GM19238 (cell line): ENCODE measurements around the gene FAAP20.
"Not testable (repeated sequence)": the region's sequence is repeated elsewhere in the genome, so short reads cannot be mapped to it uniquely, and the experiment has no call there.

Experiments
- DNase-seq: peaks from one replicate; pipeline ENCODE4 v3.0.0; 2011; ENCODE audit warnings: low spot score; ENCODE audit not compliant: insufficient read length

Gene FAAP20

DNA sequence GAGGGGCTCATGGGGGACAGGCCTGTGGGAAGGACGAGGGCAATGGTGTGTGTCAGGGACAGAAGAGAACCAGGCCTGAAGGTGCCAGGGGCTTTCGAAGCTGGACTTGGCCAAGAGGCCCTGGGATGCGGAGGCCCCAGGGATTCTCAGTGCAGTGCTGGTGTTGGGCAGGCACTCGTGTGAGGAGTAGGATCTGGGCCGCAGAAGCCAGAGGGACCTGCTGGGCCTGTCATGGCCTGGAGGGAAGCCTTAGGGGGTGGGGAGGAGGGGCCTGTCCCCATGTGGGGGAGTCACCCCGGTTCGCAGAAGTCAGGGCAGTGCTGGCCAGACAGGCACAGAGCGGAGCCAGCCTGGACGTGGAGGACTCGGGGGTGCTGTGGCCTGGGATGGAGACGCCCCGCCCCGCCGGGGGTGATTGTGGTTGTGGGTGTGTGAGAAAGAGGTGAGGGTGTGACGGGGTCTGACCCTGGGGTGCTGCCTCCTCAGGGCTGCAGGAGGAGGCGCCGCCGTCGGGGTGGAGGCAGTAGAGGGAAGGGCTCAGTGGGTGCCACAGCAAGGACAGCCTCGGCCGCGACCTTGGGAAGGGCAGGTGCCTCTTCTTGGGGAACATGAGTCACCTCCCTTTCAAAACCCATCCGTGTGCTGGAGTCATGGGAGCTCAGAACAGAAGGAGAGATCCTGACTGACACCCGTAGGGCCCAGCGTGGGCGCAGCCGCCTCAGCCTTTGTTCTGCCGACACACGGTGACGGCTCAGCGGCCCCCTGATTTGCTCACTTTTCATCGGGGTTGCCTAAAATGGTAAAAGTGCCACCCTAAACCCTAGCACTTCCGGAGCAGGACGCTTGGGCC is 33.9 kb downstream of the FAAP20 start:
- DNase-seq: no peak

DNA sequence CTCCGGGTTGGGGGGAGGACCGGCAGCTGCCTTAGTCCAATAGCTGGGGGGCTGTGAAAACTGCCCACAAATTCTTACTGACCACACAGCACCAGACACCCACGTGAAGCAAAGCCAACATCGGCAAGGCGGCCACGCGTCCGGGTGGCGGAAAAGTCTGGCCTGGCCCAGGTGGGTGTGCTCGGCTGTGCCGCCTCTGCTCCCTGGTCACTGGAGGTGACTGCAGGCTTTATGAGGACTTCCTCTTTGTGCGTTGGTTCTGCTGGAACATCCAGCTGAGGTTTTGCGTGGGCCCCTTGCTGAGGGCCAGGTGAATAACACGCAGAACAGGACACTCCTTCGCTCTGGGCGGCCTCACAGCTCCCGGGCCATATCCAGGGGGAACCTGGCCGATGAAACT is 35.4 kb downstream of the FAAP20 start:
- DNase-seq: no peak

GRCh38 chr1:2158272-2158671 is 36.3 kb downstream of the FAAP20 start:
- DNase-seq: no peak

GRCh38 chr1:2157856-2158255 is 36.7 kb downstream of the FAAP20 start:
- DNase-seq: no peak

DNA sequence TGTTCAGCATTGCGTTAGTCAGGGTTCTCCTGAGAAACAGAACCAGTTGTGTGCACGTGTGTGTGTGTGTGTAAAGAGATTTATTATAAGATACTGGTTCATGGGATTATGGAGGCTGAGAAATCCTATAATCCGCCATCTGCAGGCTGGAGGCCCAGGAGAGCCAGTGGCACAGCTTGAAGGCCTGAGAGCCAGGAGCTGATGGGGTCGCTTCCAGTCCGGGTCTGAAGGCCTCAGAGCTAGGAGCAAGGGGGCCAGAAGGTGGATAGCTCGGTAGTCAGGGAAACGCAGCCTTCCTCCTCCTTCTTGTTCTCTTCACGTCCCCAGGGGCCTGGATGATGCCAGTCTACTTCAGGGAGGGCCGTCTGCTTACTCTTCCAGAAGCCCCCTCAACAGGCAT is 37.7 kb downstream of the FAAP20 start:
- DNase-seq: no peak

DNA sequence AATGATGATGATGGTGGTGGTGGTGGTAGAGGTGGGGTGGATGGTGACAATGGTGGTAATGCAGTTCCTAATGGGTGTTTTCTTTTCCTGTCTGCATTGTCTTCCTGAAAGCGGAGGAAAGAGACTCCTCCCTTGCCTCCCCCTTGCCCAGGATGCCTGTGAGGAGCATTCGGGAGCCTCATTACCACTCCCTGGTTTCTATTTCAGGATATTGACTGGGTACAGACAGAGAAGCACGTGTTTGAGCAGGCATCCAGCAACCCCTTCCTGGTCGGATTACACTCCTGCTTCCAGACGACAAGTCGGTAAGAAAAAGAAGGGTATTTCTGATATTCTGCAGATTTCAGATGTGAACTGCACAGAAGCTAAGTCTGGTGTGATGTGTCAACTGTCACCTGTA is 38.8 kb downstream of the FAAP20 start:
- no peak for DNase-seq

DNA sequence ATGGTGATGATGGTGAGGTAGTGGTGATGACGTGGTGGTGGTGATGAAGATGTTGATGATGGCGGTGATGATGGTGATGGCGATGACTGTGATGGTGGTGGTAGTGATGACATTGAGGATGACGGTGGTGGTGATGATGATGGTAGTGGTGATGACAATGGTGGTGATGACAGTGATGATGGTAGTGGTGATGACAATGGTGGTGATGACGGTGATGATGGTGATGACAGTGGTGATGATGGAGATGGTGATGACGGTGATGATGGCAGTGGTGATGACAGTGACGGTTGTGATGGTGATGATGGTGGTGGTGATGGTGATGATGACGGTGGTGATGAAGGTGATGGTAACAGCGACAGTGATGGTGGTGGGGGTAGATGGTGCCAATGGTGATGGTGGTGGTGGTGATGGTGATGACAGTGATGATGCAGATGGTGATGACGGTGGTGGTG is 39.4 kb downstream of the FAAP20 start:
- DNase-seq: no peak

GRCh38 chr1:2154022-2154421 is 40.5 kb downstream of the FAAP20 start:
- DNase-seq: no peak

- DNase-seq: no peak
Observed at GRCh38 chr1:2152954-2153353, 41.6 kb downstream of the FAAP20 start.

DNA sequence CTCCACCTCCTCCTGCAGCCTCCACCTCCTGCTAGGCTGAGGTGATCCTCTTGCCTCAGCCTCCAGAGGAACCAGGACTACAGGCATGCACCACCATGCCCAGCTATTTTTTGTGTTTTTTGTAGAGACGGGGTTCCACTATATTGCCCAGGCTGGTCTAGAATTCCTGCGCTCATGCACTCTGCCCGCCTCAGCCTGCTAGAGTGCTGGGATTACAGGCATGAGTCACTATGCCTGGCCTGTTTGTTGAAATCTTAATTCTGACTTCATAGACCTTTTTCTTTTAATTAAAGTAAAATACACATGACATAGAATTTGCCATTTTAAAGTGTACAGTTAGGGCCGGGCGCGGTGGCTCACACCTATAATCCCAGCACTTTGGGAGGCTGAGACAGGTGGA is 42.7 kb downstream of the FAAP20 start:
- no peak for DNase-seq

DNA sequence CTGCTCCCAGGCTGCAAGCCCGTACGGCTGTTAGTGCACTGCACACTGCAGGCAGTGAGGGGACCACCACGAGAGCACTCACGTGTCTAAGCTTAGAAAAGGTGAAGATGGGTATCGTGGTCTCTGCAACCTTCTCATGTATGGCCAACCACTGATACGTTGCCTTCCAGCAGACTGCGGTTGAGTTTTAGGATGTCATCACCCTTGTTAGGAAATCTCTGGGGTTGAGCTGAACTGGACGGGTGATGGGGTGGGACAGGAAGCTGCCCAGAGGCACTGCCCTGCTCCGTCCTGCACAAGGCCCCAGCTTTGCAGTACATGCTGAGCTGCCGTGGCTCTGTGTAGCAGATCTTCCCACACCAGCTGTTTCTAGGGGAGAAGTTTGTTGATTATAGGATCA is 43.3 kb downstream of the FAAP20 start:
- no peak for DNase-seq

DNA sequence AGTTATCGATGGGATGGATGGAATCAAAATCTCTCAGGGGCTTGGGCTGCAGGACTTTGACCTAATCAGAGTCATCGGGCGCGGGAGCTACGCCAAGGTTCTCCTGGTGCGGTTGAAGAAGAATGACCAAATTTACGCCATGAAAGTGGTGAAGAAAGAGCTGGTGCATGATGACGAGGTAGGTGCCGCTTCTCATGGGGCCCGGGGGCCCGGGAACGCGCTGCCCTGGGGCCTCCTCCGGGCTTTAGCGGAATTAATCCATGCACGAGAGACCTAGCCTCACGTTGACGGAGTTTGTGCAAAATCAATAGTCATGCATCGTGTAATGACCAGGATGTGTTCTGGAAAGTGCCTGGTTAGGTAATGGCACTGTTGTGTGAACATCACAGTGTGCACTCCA is 43.8 kb downstream of the FAAP20 start:
- no peak for DNase-seq

DNA sequence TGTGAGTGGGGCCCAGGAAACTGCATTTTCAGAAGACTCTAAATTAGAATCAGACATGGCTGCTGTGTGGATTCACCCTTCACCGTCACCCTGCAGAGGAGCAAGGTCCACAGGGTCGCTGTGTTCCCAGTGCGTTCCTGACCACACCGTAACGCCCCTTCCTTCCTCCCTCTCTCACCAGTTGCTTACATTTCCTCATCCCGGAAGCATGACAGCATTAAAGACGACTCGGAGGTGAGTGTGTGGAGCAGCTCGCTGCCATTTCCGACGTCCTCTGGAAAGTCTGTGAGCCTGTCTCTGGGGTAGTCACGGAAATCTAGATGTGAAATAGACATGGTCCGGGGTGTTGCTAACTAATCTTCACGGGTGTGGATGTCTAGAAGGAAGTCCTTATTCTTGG is 45.9 kb downstream of the FAAP20 start:
- no peak for DNase-seq

- DNase-seq: not testable (repeated sequence)
Observed at GRCh38 chr1:2147869-2148268, 46.7 kb downstream of the FAAP20 start.

- DNase-seq: no peak
Observed at GRCh38 chr1:2146836-2147517, 47.6 kb downstream of the FAAP20 start.

- no peak for DNase-seq
Observed at GRCh38 chr1:2145946-2146835, 48.4 kb downstream of the FAAP20 start.

GRCh38 chr1:2144501-2145090 is 50.0 kb downstream of the FAAP20 start:
- DNase-seq: no peak

DNA sequence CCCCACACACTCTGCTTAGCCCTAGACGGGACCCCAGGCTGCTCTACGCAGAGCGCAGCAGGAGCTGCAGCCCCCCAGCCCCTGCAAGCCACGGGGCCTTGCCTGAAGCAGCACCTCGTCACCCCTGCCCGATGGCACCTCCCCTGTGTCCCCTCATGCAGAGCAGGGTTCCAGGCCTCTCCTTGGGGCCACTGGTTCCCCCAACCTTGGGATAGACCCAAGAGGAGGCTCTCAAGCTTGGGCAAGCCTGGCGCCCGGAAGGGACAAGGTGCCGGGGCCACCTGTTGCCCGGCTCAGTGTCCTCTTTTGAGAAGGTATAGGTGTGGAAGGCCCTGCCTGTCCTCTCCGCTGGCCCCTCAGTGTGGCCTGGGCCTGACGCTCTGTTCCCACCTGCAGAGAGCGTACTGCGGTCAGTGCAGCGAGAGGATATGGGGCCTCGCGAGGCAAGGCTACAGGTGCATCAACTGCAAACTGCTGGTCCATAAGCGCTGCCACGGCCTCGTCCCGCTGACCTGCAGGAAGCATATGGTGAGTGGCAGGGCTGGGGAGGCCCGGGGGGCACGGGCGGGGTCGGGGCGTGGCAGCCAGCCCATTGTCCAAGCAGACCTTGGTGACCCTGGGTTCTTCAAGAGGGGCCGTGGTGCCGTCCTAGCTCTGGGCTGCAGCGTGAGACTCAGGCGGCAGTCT is 50.6 kb downstream of the FAAP20 start:
- DNase-seq: no peak

- no peak for DNase-seq
Observed at GRCh38 chr1:2141025-2141424, 53.5 kb downstream of the FAAP20 start.
